ENCODE data around the gene ATP6V1C2. TPM values are rescaled to one million over a fixed set of nuclear protein-coding genes. Genes with fewer than 3 reads are reported as not detected.
A peak's percentile ranks its signal among the peaks of the same experiment; 100 is the strongest.

ATP6V1C2 gene
- total RNA-seq, 1 experiment from 2014 or later, result 0.40 TPM

- no peak overlapping the region for H3K9ac ChIP-seq (ENCODE audit: low read length)
- H3K4me1 ChIP-seq (ENCODE audit: insufficient read depth, low read length), result peaks cover 15% of the 10 kb centered on the region
- ATAC-seq (no peak), DNase-seq (no peak)
- CTCF ChIA-PET, result no interaction called here
- POLR2A ChIA-PET (ENCODE audit: unreplicated experiment), result no interaction called here
- no peak overlapping the region for H3K27ac ChIP-seq (ENCODE audit: low read length)
- intact Hi-C loops (cut with micrococcal nuclease), result no loop called here
- no peaks in the 10 kb centered on the region for H3K27me3 ChIP-seq (ENCODE audit: low read length)
- H3F3A ChIP-seq (ENCODE audit: low read length, unreplicated experiment), result no peaks in the 10 kb centered on the region
- peaks cover 27% of the 10 kb centered on the region for H4K20me1 ChIP-seq (ENCODE audit: low read length)
- H3K9me2 ChIP-seq (replicated peaks; ENCODE audit: low read length), result no peaks in the 10 kb centered on the region
- no peak for TF ChIP-seq EZH2 (IDR thresholded peaks at IDR 0.05; ENCODE audit: low read length, unreplicated experiment)
- TF ChIP-seq EZH2phosphoT487 (IDR thresholded peaks at IDR 0.05; ENCODE audit: borderline replicate concordance, low read length), result no peak
- TF ChIP-seq CTCF (conservative IDR thresholded peaks at IDR 0.05; ENCODE audit: low read depth, low read length), result no peak
- H2AFZ ChIP-seq (ENCODE audit: low read length), result no peak overlapping the region
- no peaks in the 10 kb centered on the region for H3K9me3 ChIP-seq (ENCODE audit: low read length)
- no peaks in the 10 kb centered on the region for H3K36me3 ChIP-seq (ENCODE audit: low read depth, low read length)
- peaks cover 41% of the 10 kb centered on the region for H3K79me2 ChIP-seq (ENCODE audit: low read length)
- BruUV-seq (replicated peaks), result no TSS peak
- no peak overlapping the region for H3K4me3 ChIP-seq (ENCODE audit: low read length)
- H3K4me2 ChIP-seq (ENCODE audit: low read length), result no peak overlapping the region
These were observed 29.9 kb upstream of the ATP6V1C2 start for GRCh38 chr2:10691521-10691920.

DNA sequence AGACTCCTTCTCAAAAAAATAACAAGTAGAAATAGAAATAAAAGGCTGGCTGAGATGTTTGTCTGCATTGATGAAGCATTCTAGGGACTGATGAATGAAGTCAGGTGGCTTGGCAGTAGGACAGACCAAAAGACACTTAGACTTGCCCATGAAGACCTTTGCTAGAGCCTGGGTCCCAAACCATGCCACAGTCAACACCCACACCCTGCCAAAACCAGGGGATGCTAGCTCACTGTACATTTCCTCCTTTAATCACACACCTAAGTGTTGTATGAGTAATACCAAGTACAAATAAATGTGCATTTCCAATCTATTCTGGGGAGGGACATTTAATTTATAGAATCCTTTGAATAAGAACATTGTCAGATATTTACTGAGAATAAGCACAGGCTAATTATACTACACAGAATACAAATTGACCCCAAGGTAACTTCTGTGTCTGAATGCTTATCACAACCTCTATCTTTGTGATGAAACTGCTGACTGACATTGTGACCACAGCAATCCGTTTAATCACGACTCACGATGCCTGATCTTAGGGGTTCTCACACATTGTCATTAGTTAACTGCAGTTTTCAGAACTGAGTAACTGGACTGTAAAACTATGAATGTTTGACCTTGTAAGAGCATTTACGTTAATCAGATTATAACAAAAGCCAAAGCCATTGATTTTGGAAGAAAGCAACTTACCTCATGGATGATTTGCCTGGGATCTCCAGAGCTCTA lies 21.2 kb upstream of the ATP6V1C2 start:
- intact Hi-C loops (cut with micrococcal nuclease), result no loop called here
- peak; percentile 27 for DNase-seq
- Histone ChIP-seq H3K27ac (ENCODE audit: low read length) (peak overlapping the region; percentile 15; the same call in 1 of the 2 replicates), H3K9ac (ENCODE audit: low read length) (no peak overlapping the region), H3K36me3 (ENCODE audit: low read depth, low read length) (no peaks in the 10 kb centered on the region), H3K79me2 (ENCODE audit: low read length) (no peaks in the 10 kb centered on the region), H3K4me2 (ENCODE audit: low read length) (no peak overlapping the region), H3K9me2 (replicated peaks; ENCODE audit: low read length) (no peaks in the 10 kb centered on the region), H3F3A (ENCODE audit: low read length, unreplicated experiment) (no peaks in the 10 kb centered on the region), H3K9me3 (ENCODE audit: low read length) (no peaks in the 10 kb centered on the region), H2AFZ (ENCODE audit: low read length) (no peak overlapping the region), H4K20me1 (ENCODE audit: low read length) (no peaks in the 10 kb centered on the region), H3K4me1 (ENCODE audit: insufficient read depth, low read length) (peaks cover 4% of the 10 kb centered on the region; the same call in 1 of the 2 replicates), H3K27me3 (ENCODE audit: low read length) (no peaks in the 10 kb centered on the region), H3K4me3 (ENCODE audit: low read length) (no peak overlapping the region)
- peak; percentile 80 for ATAC-seq
- CTCF ChIA-PET, result no interaction called here
- POLR2A ChIA-PET (ENCODE audit: unreplicated experiment), result no interaction called here
- no peak for TF ChIP-seq EZH2phosphoT487 (IDR thresholded peaks at IDR 0.05; ENCODE audit: borderline replicate concordance, low read length)
- no peak for TF ChIP-seq EZH2 (IDR thresholded peaks at IDR 0.05; ENCODE audit: low read length, unreplicated experiment)
- no peak for TF ChIP-seq CTCF (conservative IDR thresholded peaks at IDR 0.05; ENCODE audit: low read depth, low read length)
- no TSS peak for BruUV-seq (replicated peaks)

DNA sequence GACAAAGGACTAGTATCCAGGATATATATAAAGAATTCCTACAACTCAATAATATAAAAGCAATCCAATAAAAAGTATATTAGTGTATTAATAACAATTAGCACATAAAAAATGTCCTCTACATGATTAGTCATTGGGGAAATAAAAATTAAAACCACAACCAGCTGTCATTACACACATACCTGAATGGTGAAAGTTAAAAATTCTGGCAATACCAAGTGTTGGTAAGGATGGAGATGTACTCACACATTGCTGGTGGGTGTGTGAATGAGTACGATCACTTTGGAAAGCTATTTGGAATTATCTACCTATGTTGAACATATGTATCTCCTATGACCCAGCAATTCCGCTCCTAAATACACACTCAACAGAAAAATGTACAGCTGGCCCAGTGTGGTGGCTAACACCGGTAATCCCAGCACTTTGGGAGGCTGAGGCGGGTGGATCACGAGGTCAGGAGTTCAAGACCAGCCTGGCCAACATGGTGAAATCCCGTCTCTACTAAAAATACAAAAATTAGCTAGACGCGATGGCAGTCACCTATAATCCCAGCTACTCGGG lies 17.3 kb upstream of the ATP6V1C2 start:
- Histone ChIP-seq H2AFZ (ENCODE audit: low read length) (no peak overlapping the region), H3K27me3 (ENCODE audit: low read length) (no peaks in the 10 kb centered on the region), H3K9ac (ENCODE audit: low read length) (no peak overlapping the region), H3K4me1 (ENCODE audit: insufficient read depth, low read length) (peaks cover 4% of the 10 kb centered on the region; the same call in 1 of the 2 replicates), H3F3A (ENCODE audit: low read length, unreplicated experiment) (no peaks in the 10 kb centered on the region), H3K4me3 (ENCODE audit: low read length) (no peak overlapping the region), H3K36me3 (ENCODE audit: low read depth, low read length) (no peaks in the 10 kb centered on the region), H3K4me2 (ENCODE audit: low read length) (no peak overlapping the region), H4K20me1 (ENCODE audit: low read length) (no peaks in the 10 kb centered on the region), H3K9me2 (replicated peaks; ENCODE audit: low read length) (no peaks in the 10 kb centered on the region), H3K79me2 (ENCODE audit: low read length) (no peaks in the 10 kb centered on the region), H3K9me3 (ENCODE audit: low read length) (no peaks in the 10 kb centered on the region), H3K27ac (ENCODE audit: low read length) (no peak overlapping the region)
- DNase-seq (peak; percentile 29), ATAC-seq (peak; percentile 62)
- ChIA-PET POLR2A (ENCODE audit: unreplicated experiment) (no interaction called here), CTCF (no interaction called here)
- TF ChIP-seq EZH2phosphoT487 (IDR thresholded peaks at IDR 0.05; ENCODE audit: borderline replicate concordance, low read length) (no peak), CTCF (conservative IDR thresholded peaks at IDR 0.05; ENCODE audit: low read depth, low read length) (no peak), EZH2 (IDR thresholded peaks at IDR 0.05; ENCODE audit: low read length, unreplicated experiment) (no peak)
- intact Hi-C loops (cut with micrococcal nuclease), result no loop called here
- BruUV-seq (replicated peaks), result no TSS peak
